ENCODE data around the gene EPN2.

EPN2 gene

GRCh38 chr17:19357761-19358160, 120.6 kb downstream of the EPN2 start:
- H3K79me2 ChIP-seq (ENCODE audit: insufficient read depth, low read depth): no peaks in the 10 kb centered on the region

GRCh38 chr17:19359151-19359550, 122.0 kb downstream of the EPN2 start:
- Histone ChIP-seq H4K20me1 (ENCODE audit: insufficient read depth) (no peaks in the 10 kb centered on the region), H3K4me3 (IDR thresholded peaks at IDR 0.05; ENCODE audit: insufficient read depth, low read depth, low read length) (no peak overlapping the region), H3K79me2 (ENCODE audit: insufficient read depth, low read depth) (no peaks in the 10 kb centered on the region), H3K36me3 (ENCODE audit: insufficient read depth) (no peaks in the 10 kb centered on the region), H3K27me3 (ENCODE audit: insufficient read depth, low read depth) (no peaks in the 10 kb centered on the region), H3K27ac (no peak overlapping the region), H3K4me2 (no peak overlapping the region), H2AFZ (ENCODE audit: low read depth) (no peak overlapping the region), H3K9ac (no peak overlapping the region), H3K4me1 (ENCODE audit: low read depth, poor library complexity, severe bottlenecking) (peaks cover 8% of the 10 kb centered on the region)
- TF ChIP-seq CTCF (conservative IDR thresholded peaks at IDR 0.05; ENCODE audit: low read depth, low read length): no peak

More at GRCh38 chr17:19357761-19358160, 120.6 kb downstream of the EPN2 start:
- Histone ChIP-seq H3K27ac (no peak overlapping the region), H3K4me2 (no peak overlapping the region), H3K4me1 (ENCODE audit: low read depth, poor library complexity, severe bottlenecking) (peaks cover 5% of the 10 kb centered on the region), H3K27me3 (ENCODE audit: insufficient read depth, low read depth) (no peaks in the 10 kb centered on the region), H3K4me3 (IDR thresholded peaks at IDR 0.05; ENCODE audit: insufficient read depth, low read depth, low read length) (no peak overlapping the region), H3K9ac (no peak overlapping the region), H3K36me3 (ENCODE audit: insufficient read depth) (no peaks in the 10 kb centered on the region), H2AFZ (ENCODE audit: low read depth) (no peak overlapping the region), H4K20me1 (ENCODE audit: insufficient read depth) (no peaks in the 10 kb centered on the region)
- TF ChIP-seq CTCF (conservative IDR thresholded peaks at IDR 0.05; ENCODE audit: low read depth, low read length): no peak

GRCh38 chr17:19359856-19360255, 122.7 kb downstream of the EPN2 start:
- no peak for TF ChIP-seq CTCF (conservative IDR thresholded peaks at IDR 0.05; ENCODE audit: low read depth, low read length)

GRCh38 chr17:19360772-19361171, 123.6 kb downstream of the EPN2 start:
- no peak for TF ChIP-seq CTCF (conservative IDR thresholded peaks at IDR 0.05; ENCODE audit: low read depth, low read length)
- no peak overlapping the region for H3K4me2 ChIP-seq
- no peak overlapping the region for H3K4me3 ChIP-seq (IDR thresholded peaks at IDR 0.05; ENCODE audit: insufficient read depth, low read depth, low read length)
- peaks cover 8% of the 10 kb centered on the region for H3K4me1 ChIP-seq (ENCODE audit: low read depth, poor library complexity, severe bottlenecking)
- H3K9ac ChIP-seq: no peak overlapping the region
- H3K27me3 ChIP-seq (ENCODE audit: insufficient read depth, low read depth): no peaks in the 10 kb centered on the region
- no peaks in the 10 kb centered on the region for H4K20me1 ChIP-seq (ENCODE audit: insufficient read depth)
- no peaks in the 10 kb centered on the region for H3K79me2 ChIP-seq (ENCODE audit: insufficient read depth, low read depth)
- no peak overlapping the region for H3K27ac ChIP-seq
- H2AFZ ChIP-seq (ENCODE audit: low read depth): no peak overlapping the region
- no peaks in the 10 kb centered on the region for H3K36me3 ChIP-seq (ENCODE audit: insufficient read depth)

More at GRCh38 chr17:19359856-19360255, 122.7 kb downstream of the EPN2 start:
- no peaks in the 10 kb centered on the region for H4K20me1 ChIP-seq (ENCODE audit: insufficient read depth)
- peaks cover 8% of the 10 kb centered on the region for H3K4me1 ChIP-seq (ENCODE audit: low read depth, poor library complexity, severe bottlenecking)
- H3K36me3 ChIP-seq (ENCODE audit: insufficient read depth): no peaks in the 10 kb centered on the region
- no peak overlapping the region for H2AFZ ChIP-seq (ENCODE audit: low read depth)
- no peaks in the 10 kb centered on the region for H3K27me3 ChIP-seq (ENCODE audit: insufficient read depth, low read depth)
- no peaks in the 10 kb centered on the region for H3K79me2 ChIP-seq (ENCODE audit: insufficient read depth, low read depth)
- no peak overlapping the region for H3K4me2 ChIP-seq
- no peak overlapping the region for H3K9ac ChIP-seq
- no peak overlapping the region for H3K27ac ChIP-seq
- H3K4me3 ChIP-seq (IDR thresholded peaks at IDR 0.05; ENCODE audit: insufficient read depth, low read depth, low read length): no peak overlapping the region

Measured in KMS-11 (cell line).